ENCODE data around the gene ZSWIM9. TPM values are rescaled to one million over a fixed set of nuclear protein-coding genes. Genes with fewer than 3 reads are reported as not detected.

Gene ZSWIM9
- total RNA-seq, 3 donors from 2014 or later: 2.9 to 3.9 (median 2.9) TPM

- no peak for TF ChIP-seq POLR2AphosphoS5 (IDR thresholded peaks at IDR 0.05)
- no peak for TF ChIP-seq POLR2A (IDR thresholded peaks at IDR 0.05)
- TF ChIP-seq CTCF (IDR thresholded peaks at IDR 0.05): no peak
- Histone ChIP-seq H3K36me3 (no peaks in the 10 kb centered on the region), H3K4me1 (no peaks in the 10 kb centered on the region), H3K27me3 (no peaks in the 10 kb centered on the region), H3K4me3 (no peak overlapping the region), H3K9me3 (no peaks in the 10 kb centered on the region), H3K27ac (no peak overlapping the region)
- DNase-seq (ENCODE audit: low spot score in 2 of 2): no peak
- intact Hi-C loops (cut with DNase I; ENCODE audit: low total_unique reads): no loop called here
These were observed 73.8 kb downstream of the ZSWIM9 start for GRCh38 chr19:48244281-48244680.

- no peak for TF ChIP-seq CTCF (IDR thresholded peaks at IDR 0.05)
- TF ChIP-seq POLR2AphosphoS5 (IDR thresholded peaks at IDR 0.05): no peak
- TF ChIP-seq POLR2A (IDR thresholded peaks at IDR 0.05): no peak
- Histone ChIP-seq H3K4me3 (no peak overlapping the region), H3K4me1 (no peaks in the 10 kb centered on the region), H3K27me3 (no peaks in the 10 kb centered on the region), H3K36me3 (no peaks in the 10 kb centered on the region), H3K27ac (no peak overlapping the region), H3K9me3 (no peaks in the 10 kb centered on the region)
- intact Hi-C loops (cut with DNase I; ENCODE audit: low total_unique reads): no loop called here
- DNase-seq (ENCODE audit: low spot score in 2 of 2): no peak
These were observed 75.6 kb downstream of the ZSWIM9 start for GRCh38 chr19:48246101-48246500.

GRCh38 chr19:48247212-48247611, 76.7 kb downstream of the ZSWIM9 start:
- Histone ChIP-seq H3K27ac (no peak overlapping the region), H3K9me3 (no peaks in the 10 kb centered on the region), H3K36me3 (no peaks in the 10 kb centered on the region), H3K4me1 (no peaks in the 10 kb centered on the region), H3K27me3 (no peaks in the 10 kb centered on the region), H3K4me3 (no peak overlapping the region)
- intact Hi-C loops (cut with DNase I; ENCODE audit: low total_unique reads): no loop called here
- TF ChIP-seq CTCF (IDR thresholded peaks at IDR 0.05) (no peak), POLR2A (IDR thresholded peaks at IDR 0.05) (no peak), POLR2AphosphoS5 (IDR thresholded peaks at IDR 0.05) (no peak)
- no peak for DNase-seq (ENCODE audit: low spot score in 2 of 2)

Other genes starting within 250 kb of the ZSWIM9 start
- gene BSPH1, start 178.5 kb upstream of the ZSWIM9 start, total RNA-seq: not detected
- gene ELSPBP1, start 176.0 kb upstream of the ZSWIM9 start, total RNA-seq: not detected
- gene CABP5, start 126.6 kb upstream of the ZSWIM9 start, total RNA-seq: not detected
- gene PLA2G4C, start 59.9 kb upstream of the ZSWIM9 start, total RNA-seq: 10 to 100 TPM in 1 of 3 donors, 1 to 10 TPM in 2; 2.6 to 10.5 (median 5.1) TPM
- 10 to 100 TPM in 2 of 3 donors, 1 to 10 TPM in 1; 6.1 to 31.8 (median 14.1) TPM for gene LIG1, start 336 bp upstream of the ZSWIM9 start, total RNA-seq
- 10 to 100 TPM; 35.0 to 39.0 (median 35.8) TPM for gene CARD8, start 85.2 kb downstream of the ZSWIM9 start, total RNA-seq
- 1 to 10 TPM in 1 of 3 donors, under 1 TPM in 1, not detected in 1; 0.32 to 1.3 TPM for gene ZNF114, start 99.4 kb downstream of the ZSWIM9 start, total RNA-seq
- gene EMP3, start 154.9 kb downstream of the ZSWIM9 start, total RNA-seq: 10 to 100 TPM; 18.4 to 71.4 (median 24.1) TPM
- gene TMEM143, start 193.3 kb downstream of the ZSWIM9 start, total RNA-seq: 10 to 100 TPM in 1 of 3 donors, 1 to 10 TPM in 2; 5.9 to 10.5 (median 6.2) TPM
- gene SYNGR4, start 193.7 kb downstream of the ZSWIM9 start, total RNA-seq: not detected
- 10 to 100 TPM; 66.2 to 85.0 (median 68.5) TPM for gene KDELR1, start 220.9 kb downstream of the ZSWIM9 start, total RNA-seq
- gene GRIN2D, start 223.0 kb downstream of the ZSWIM9 start, total RNA-seq: under 1 TPM in 2 of 3 donors, not detected in 1; 0.32 to 0.33 TPM

Measured in breast epithelium (tissue), 4 donors.